Measurements from ENCODE around the gene HSPBP1. TPM values are rescaled to one million over a fixed set of nuclear protein-coding genes. Genes with fewer than 3 reads are reported as not detected.

The HSPBP1 gene
- total and polyA plus RNA-seq, 2 donors (not counting 3 experiments of a cell fraction or from before 2014, with no cell fraction given), result 30.4 to 47.5 TPM

DNA sequence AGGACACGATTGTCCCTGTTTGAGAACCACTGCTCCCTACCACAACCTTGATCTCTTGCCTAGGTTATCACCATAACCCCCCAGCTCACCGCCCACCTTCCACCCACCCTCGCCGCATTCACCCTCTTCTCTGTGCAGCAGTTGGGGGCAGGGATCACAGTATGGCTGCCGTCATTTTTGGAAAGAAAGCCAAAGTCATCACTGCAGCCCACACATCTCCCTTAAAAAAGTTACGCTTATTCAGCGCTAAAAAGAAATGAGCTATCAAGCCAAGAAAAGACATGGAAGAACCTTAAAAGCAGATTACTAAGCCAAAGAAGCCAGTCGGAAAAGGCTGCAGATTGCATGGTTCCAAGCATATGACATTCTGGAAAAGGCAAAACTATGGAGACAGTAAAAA lies 10.6 kb downstream of the HSPBP1 start:
- intact Hi-C loops (cut with micrococcal nuclease), result no loop called here
- BruUV-seq (replicated peaks), result no TSS peak
- Histone ChIP-seq H3K27ac (ENCODE audit: insufficient read depth, low read depth, low read length) (no peak overlapping the region), H3K36me3 (ENCODE audit: control insufficient read depth in 2 of 2, extremely low read depth in 1 of 2, insufficient read depth in 2 of 2, low read length in 2 of 2) (peaks cover 0 to 3% of the 10 kb centered on the region in 2 experiments), H2AFZ (ENCODE audit: low read depth, low read length) (no peak overlapping the region), H3K9me3 (replicated peaks; ENCODE audit: control insufficient read depth, insufficient read depth, low read length) (no peaks in the 10 kb centered on the region), H3K4me1 (ENCODE audit: control insufficient read depth, extremely low read depth, insufficient read depth, low read length) (no peaks in the 10 kb centered on the region), H3K27me3 (ENCODE audit: control insufficient read depth in 2 of 2, insufficient read depth in 2 of 2, low read length in 2 of 2) (no peaks in the 10 kb centered on the region), H3K4me3 (replicated peaks in 1 of 3; ENCODE audit: insufficient read depth in 1 of 3, low read depth in 1 of 3, low read length in 3 of 3) (no peak overlapping the region), H3K79me2 (ENCODE audit: control insufficient read depth, insufficient read depth, low read length) (no peaks in the 10 kb centered on the region), H3K9me1 (replicated peaks; ENCODE audit: control insufficient read depth, extremely low read depth, insufficient read depth, low read length) (no peaks in the 10 kb centered on the region), H4K20me1 (replicated peaks; ENCODE audit: control insufficient read depth, extremely low read depth, insufficient read depth, low read length) (no peaks in the 10 kb centered on the region), H3K4me2 (ENCODE audit: insufficient read depth, low read length) (no peak overlapping the region), H3K9ac (replicated peaks; ENCODE audit: extremely low read depth, insufficient read depth, low read length) (no peak overlapping the region)
- dilution Hi-C loops (cut with MboI; ENCODE audit: extremely low pct_ligation_motif_present, low sequenced_read_pairs), result no loop called here
- CTCF ChIA-PET, result interaction anchor here (0.6 to 1.4 kb wide), 2 partner anchors 9 to 33 kb away, joined by 3 to 4 read pairs; no protein-coding TSS in a partner anchor
- DNase-seq (ENCODE audit: low read depth, low spot score) (no peak), FAIRE-seq (no peak)
- POLR2A ChIA-PET, result no interaction called here
- no peak for TF ChIP-seq EZH2 (IDR thresholded peaks at IDR 0.05; ENCODE audit: borderline replicate concordance, low read depth, low read length, severe bottlenecking)
- no peak for TF ChIP-seq FOS (IDR thresholded peaks at IDR 0.05; ENCODE audit: borderline replicate concordance, insufficient read depth, low read length)
- no peak for TF ChIP-seq POLR2AphosphoS5 (IDR thresholded peaks at IDR 0.05; ENCODE audit: insufficient read depth, low read depth, low read length)
- TF ChIP-seq, protein P1, sequence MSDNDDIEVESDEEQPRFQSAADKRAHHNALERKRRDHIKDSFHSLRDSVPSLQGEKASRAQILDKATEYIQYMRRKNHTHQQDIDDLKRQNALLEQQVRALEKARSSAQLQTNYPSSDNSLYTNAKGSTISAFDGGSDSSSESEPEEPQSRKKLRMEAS (IDR thresholded peaks at IDR 0.05; ENCODE audit: insufficient read depth, insufficient read length), result no peak
- TF ChIP-seq GATA2 (IDR thresholded peaks at IDR 0.05; ENCODE audit: insufficient read depth, insufficient read length, low read depth, low read length), result no peak
- no peak for TF ChIP-seq POLR2A (IDR thresholded peaks at IDR 0.05; ENCODE audit: low read depth, low read length)
- TF ChIP-seq JUN (IDR thresholded peaks at IDR 0.05; ENCODE audit: borderline replicate concordance, insufficient read depth, insufficient read length, low read depth), result no peak
- TF ChIP-seq MYC (IDR thresholded peaks at IDR 0.05; ENCODE audit: low read depth, low read length), result no peak
- TF ChIP-seq, protein P2, sequence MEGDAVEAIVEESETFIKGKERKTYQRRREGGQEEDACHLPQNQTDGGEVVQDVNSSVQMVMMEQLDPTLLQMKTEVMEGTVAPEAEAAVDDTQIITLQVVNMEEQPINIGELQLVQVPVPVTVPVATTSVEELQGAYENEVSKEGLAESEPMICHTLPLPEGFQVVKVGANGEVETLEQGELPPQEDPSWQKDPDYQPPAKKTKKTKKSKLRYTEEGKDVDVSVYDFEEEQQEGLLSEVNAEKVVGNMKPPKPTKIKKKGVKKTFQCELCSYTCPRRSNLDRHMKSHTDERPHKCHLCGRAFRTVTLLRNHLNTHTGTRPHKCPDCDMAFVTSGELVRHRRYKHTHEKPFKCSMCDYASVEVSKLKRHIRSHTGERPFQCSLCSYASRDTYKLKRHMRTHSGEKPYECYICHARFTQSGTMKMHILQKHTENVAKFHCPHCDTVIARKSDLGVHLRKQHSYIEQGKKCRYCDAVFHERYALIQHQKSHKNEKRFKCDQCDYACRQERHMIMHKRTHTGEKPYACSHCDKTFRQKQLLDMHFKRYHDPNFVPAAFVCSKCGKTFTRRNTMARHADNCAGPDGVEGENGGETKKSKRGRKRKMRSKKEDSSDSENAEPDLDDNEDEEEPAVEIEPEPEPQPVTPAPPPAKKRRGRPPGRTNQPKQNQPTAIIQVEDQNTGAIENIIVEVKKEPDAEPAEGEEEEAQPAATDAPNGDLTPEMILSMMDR (IDR thresholded peaks at IDR 0.05; ENCODE audit: extremely low read depth in 1 of 2, insufficient read depth in 1 of 2, low read depth in 1 of 2, low read length in 2 of 2), result no peak
